H9 (cell line): ENCODE results near the gene MED17. TPM values are rescaled to one million over a fixed set of nuclear protein-coding genes. Genes with fewer than 3 reads are reported as not detected.

ENCODE experiments used
- DNase-seq: peaks from one replicate; pipeline ENCODE4 v3.0.0-alpha.2; 2017
- H2AFZ ChIP-seq: one replicate; pipeline ENCODE4 v1.6.1; 2013; ENCODE audit warnings: mild to moderate bottlenecking, low read length, control low read depth, moderate library complexity
- H2AK5ac ChIP-seq: 2 replicates; pipeline ENCODE4 v1.6.1; 2013; ENCODE audit warnings: low read length, control low read depth, mixed read lengths; ENCODE audit not compliant: insufficient read length
- H2BK120ac ChIP-seq: one replicate; pipeline ENCODE4 v1.6.1; 2013; ENCODE audit warnings: low read depth, mild to moderate bottlenecking, low read length, control low read depth, inconsistent platforms; ENCODE audit not compliant: poor library complexity, severe bottlenecking
- H2BK12ac ChIP-seq: 2 replicates; pipeline ENCODE4 v1.6.1; 2013; ENCODE audit warnings: low read length, control low read depth, mixed read lengths, low read depth; ENCODE audit not compliant: insufficient read length
- H2BK15ac ChIP-seq: 2 replicates; pipeline ENCODE4 v1.6.1; 2013; ENCODE audit warnings: low read depth, low read length, control low read depth
- H2BK20ac ChIP-seq: one replicate; pipeline ENCODE4 v1.6.1; 2013; ENCODE audit warnings: low read depth, mild to moderate bottlenecking, low read length, control low read depth, inconsistent platforms; ENCODE audit not compliant: poor library complexity, severe bottlenecking
- H2BK5ac ChIP-seq: 2 replicates; pipeline ENCODE4 v1.6.1; 2013; ENCODE audit warnings: low read length, control low read depth, mixed read lengths; ENCODE audit not compliant: insufficient read length
- H3K14ac ChIP-seq: 2 replicates; pipeline ENCODE4 v1.6.1; 2013; ENCODE audit warnings: low read length, control low read depth; ENCODE audit not compliant: insufficient read depth
- H3K18ac ChIP-seq: 2 replicates; pipeline ENCODE4 v1.6.1; 2013; ENCODE audit warnings: low read depth, mild to moderate bottlenecking, mixed read lengths, low read length, control low read depth; ENCODE audit not compliant: insufficient read length
- H3K23ac ChIP-seq: 2 replicates; pipeline ENCODE4 v1.6.1; 2013; ENCODE audit warnings: low read length, control low read depth, mixed read lengths, low read depth; ENCODE audit not compliant: insufficient read length
- H3K23me2 ChIP-seq: 2 replicates; pipeline ENCODE4 v1.6.1; 2013; ENCODE audit warnings: low read depth, mild to moderate bottlenecking, mixed read lengths, low read length, control low read depth; ENCODE audit not compliant: insufficient read length, poor library complexity, severe bottlenecking
- H3K27ac ChIP-seq: 2 replicates; pipeline ENCODE4 v1.5.1; 2013; ENCODE audit warnings: low read length, control low read depth, mixed read lengths, low read depth; ENCODE audit not compliant: insufficient read length
- H3K27me3 ChIP-seq: 2 replicates; pipeline ENCODE4 v1.6.1; 2013; ENCODE audit warnings: low read length, control low read depth, inconsistent platforms; ENCODE audit not compliant: insufficient read depth
- H3K4ac ChIP-seq: 2 replicates; pipeline ENCODE4 v1.6.1; 2013; ENCODE audit warnings: low read depth, mild to moderate bottlenecking, control low read depth, inconsistent platforms, low read length, moderate library complexity
- H3K4me1 ChIP-seq: 2 replicates; pipeline ENCODE4 v1.6.1; 2013; ENCODE audit warnings: low read length, control low read depth, inconsistent platforms; ENCODE audit not compliant: insufficient read depth
- H3K4me2 ChIP-seq: 2 replicates; pipeline ENCODE4 v1.6.1; 2013; ENCODE audit warnings: low read length, control low read depth, mixed read lengths; ENCODE audit not compliant: insufficient read length, insufficient read depth
- H3K56ac ChIP-seq: 2 replicates; pipeline ENCODE4 v1.6.1; 2013; ENCODE audit warnings: low read depth, mild to moderate bottlenecking, mixed read lengths, low read length, control low read depth; ENCODE audit not compliant: insufficient read length
- H3K79me1 ChIP-seq: 2 replicates; pipeline ENCODE4 v1.6.1; 2013; ENCODE audit warnings: low read depth, mild to moderate bottlenecking, moderate library complexity, low read length, control low read depth, inconsistent platforms; ENCODE audit not compliant: insufficient read depth, poor library complexity, severe bottlenecking
- H3K79me2 ChIP-seq: 2 replicates; pipeline ENCODE4 v1.6.1; 2013; ENCODE audit warnings: low read length, control low read depth, inconsistent platforms; ENCODE audit not compliant: insufficient read depth
- H3K9ac ChIP-seq: 2 replicates; pipeline ENCODE4 v1.6.1; 2013; ENCODE audit warnings: low read length, control low read depth, mixed read lengths; ENCODE audit not compliant: insufficient read length; ENCODE audit errors: extremely low read depth
- H3K9me3 ChIP-seq: one replicate; pipeline ENCODE4 v1.6.1; 2013; ENCODE audit warnings: low read depth, low read length, inconsistent platforms; ENCODE audit not compliant: control insufficient read depth
- H3T11ph ChIP-seq: one replicate; pipeline ENCODE4 v1.6.1; 2013; ENCODE audit warnings: mild to moderate bottlenecking, low read length, control low read depth, inconsistent platforms
- H4K20me1 ChIP-seq: one replicate; pipeline ENCODE4 v1.6.1; 2013; ENCODE audit not compliant: control insufficient read depth, insufficient read length, insufficient read depth
- H4K5ac ChIP-seq: 2 replicates; pipeline ENCODE4 v1.6.1; 2013; ENCODE audit warnings: low read depth, mild to moderate bottlenecking, mixed read lengths, low read length, control low read depth; ENCODE audit not compliant: insufficient read length
- H4K8ac ChIP-seq: replicated peaks from 2 replicates; pipeline ENCODE4 v1.6.1; 2013; ENCODE audit warnings: low read length, control low read depth, mixed read lengths, low read depth; ENCODE audit not compliant: insufficient read length
- H4K91ac ChIP-seq: 2 replicates; pipeline ENCODE4 v1.6.1; 2013; ENCODE audit warnings: low read depth, mild to moderate bottlenecking, moderate library complexity, mixed read lengths, low read length, control low read depth; ENCODE audit not compliant: insufficient read length
- H3K27ac Mint-ChIP-seq, 3 experiments: 2 replicates in 2 of 3; 3 replicates in 1 of 3; pipeline ENCODE4 v1.8.0; 2020 to 2021; ENCODE audit warnings: mixed read lengths in 3 of 3, mild to moderate bottlenecking in 1 of 3, moderate library complexity in 1 of 3
- H3K27me3 Mint-ChIP-seq: 2 replicates; pipeline ENCODE4 v1.8.0; 2021; ENCODE audit warnings: low read depth, mild to moderate bottlenecking, moderate library complexity, mixed read lengths
- H3K36me3 Mint-ChIP-seq, 3 experiments: 2 replicates in 2 of 3; 3 replicates in 1 of 3; pipeline ENCODE4 v1.8.0; 2020 to 2021; ENCODE audit warnings: low read depth in 3 of 3, mixed read lengths in 3 of 3; ENCODE audit not compliant: insufficient read depth in 1 of 3
- H3K4me1 Mint-ChIP-seq, 2 experiments: 2 replicates each; pipeline ENCODE4 v1.8.0; 2020; ENCODE audit warnings: mixed read lengths in 2 of 2
- H3K4me3 Mint-ChIP-seq, 2 experiments: 2 replicates in 1 of 2; 3 replicates in 1 of 2; pipeline ENCODE4 v1.8.0; 2020 to 2021; ENCODE audit warnings: mild to moderate bottlenecking in 2 of 2, mixed read lengths in 2 of 2, moderate library complexity in 1 of 2
- H3K9me3 Mint-ChIP-seq, 2 experiments: 2 replicates in 1 of 2; 3 replicates in 1 of 2; pipeline ENCODE4 v1.8.0; 2020; ENCODE audit warnings: mild to moderate bottlenecking in 2 of 2, mixed read lengths in 2 of 2, moderate library complexity in 1 of 2
- WGBS: extraction: QIAGEN DNeasy Blood & Tissue Kit; methylation state at CpG from one replicate; pipeline ENCODE4 v1.1.7; 2013; ENCODE audit warnings: missing lambda C conversion rate, low lambda C conversion rate, mixed read lengths; ENCODE audit not compliant: insufficient read length; ENCODE audit errors: extremely low coverage; 5-methylcytosine and 5-hydroxymethylcytosine counted together
- total RNA-seq: library from RNA; stranded (reverse); gene quantifications from 2 replicates; pipeline ENCODE4 v1.2.1, GENCODE V29; 2021
- TF ChIP-seq, protein P1 (sequence below): fragments of 200-600 bp; sonication (generic); conservative IDR thresholded peaks from 3 replicates; pipeline ENCODE4 v1.8.0; 2021; ENCODE audit warnings: antibody characterized with exemption, mild to moderate bottlenecking

Gene MED17
- total RNA-seq, 1 experiment from 2014 or later: 43.3 TPM

GRCh38 chr11:93846411-93846810 is 62.3 kb downstream of the MED17 start:
- H2BK120ac ChIP-seq: no peak overlapping the region
- no peak overlapping the region for H4K5ac ChIP-seq
- H4K20me1 ChIP-seq: no peaks in the 10 kb centered on the region
- H3K4me1 Mint-ChIP-seq: peaks cover 0 to 7% of the 10 kb centered on the region in 2 experiments; a peak in 2 of 4 replicates
- H3K27ac ChIP-seq: no peak overlapping the region
- H3K27me3 ChIP-seq: no peaks in the 10 kb centered on the region
- no peak for DNase-seq
- no peaks in the 10 kb centered on the region for H3K9me3 ChIP-seq
- H3K4ac ChIP-seq: no peak overlapping the region
- H3K79me1 ChIP-seq: no peaks in the 10 kb centered on the region
- H3K27ac Mint-ChIP-seq: no peak overlapping the region
- H4K91ac ChIP-seq: no peak overlapping the region
- H3K36me3 Mint-ChIP-seq: no peaks in the 10 kb centered on the region
- no peak overlapping the region for H2BK15ac ChIP-seq
- no peaks in the 10 kb centered on the region for H3K9me3 Mint-ChIP-seq
- no peak overlapping the region for H2BK20ac ChIP-seq
- H3T11ph ChIP-seq: no peak overlapping the region
- no peak overlapping the region for H3K4me2 ChIP-seq
- no CpG with 5 or more reads among the region's 2 CpGs for WGBS
- H3K23me2 ChIP-seq: peaks cover 5% of the 10 kb centered on the region
- no peak overlapping the region for H2BK12ac ChIP-seq
- H2BK5ac ChIP-seq: no peak overlapping the region
- no peak overlapping the region for H2AFZ ChIP-seq
- H3K79me2 ChIP-seq: no peaks in the 10 kb centered on the region
- H3K56ac ChIP-seq: no peak overlapping the region
- no peak overlapping the region for H3K23ac ChIP-seq
- TF ChIP-seq, protein P1, sequence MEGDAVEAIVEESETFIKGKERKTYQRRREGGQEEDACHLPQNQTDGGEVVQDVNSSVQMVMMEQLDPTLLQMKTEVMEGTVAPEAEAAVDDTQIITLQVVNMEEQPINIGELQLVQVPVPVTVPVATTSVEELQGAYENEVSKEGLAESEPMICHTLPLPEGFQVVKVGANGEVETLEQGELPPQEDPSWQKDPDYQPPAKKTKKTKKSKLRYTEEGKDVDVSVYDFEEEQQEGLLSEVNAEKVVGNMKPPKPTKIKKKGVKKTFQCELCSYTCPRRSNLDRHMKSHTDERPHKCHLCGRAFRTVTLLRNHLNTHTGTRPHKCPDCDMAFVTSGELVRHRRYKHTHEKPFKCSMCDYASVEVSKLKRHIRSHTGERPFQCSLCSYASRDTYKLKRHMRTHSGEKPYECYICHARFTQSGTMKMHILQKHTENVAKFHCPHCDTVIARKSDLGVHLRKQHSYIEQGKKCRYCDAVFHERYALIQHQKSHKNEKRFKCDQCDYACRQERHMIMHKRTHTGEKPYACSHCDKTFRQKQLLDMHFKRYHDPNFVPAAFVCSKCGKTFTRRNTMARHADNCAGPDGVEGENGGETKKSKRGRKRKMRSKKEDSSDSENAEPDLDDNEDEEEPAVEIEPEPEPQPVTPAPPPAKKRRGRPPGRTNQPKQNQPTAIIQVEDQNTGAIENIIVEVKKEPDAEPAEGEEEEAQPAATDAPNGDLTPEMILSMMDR: no peak
- no peak overlapping the region for H3K18ac ChIP-seq
- no peak overlapping the region for H3K9ac ChIP-seq
- H4K8ac ChIP-seq: no peak overlapping the region
- no peak overlapping the region for H3K14ac ChIP-seq
- H3K4me1 ChIP-seq: no peaks in the 10 kb centered on the region; the same call in 1 of the 2 replicates
- H2AK5ac ChIP-seq: no peak overlapping the region
- H3K4me3 Mint-ChIP-seq: no peak overlapping the region
- H3K27me3 Mint-ChIP-seq: no peaks in the 10 kb centered on the region; the same call in 1 of the 2 replicates
